ENCODE measurements around the gene BMPR1B.

DNA sequence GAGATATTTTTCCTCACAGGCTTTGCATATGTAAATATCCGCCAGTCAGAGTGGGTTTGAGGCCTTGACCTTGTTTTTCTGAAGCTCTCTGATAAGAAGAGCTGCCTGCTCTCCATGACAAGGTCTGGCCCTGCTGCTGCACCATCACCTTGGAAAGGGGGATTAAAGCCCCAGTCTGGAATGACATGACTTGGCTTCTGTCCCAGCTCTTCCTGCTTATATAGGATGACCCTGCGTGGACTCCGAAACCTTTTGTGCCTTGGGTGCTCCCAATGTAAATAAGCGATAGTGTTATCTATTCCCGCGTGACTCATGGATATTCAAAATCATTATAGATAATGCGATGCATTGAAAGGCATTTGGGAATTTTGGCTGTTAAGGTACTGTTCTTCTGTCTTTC lies 139.3 kb downstream of the BMPR1B start:
- TF ChIP-seq EZH2 (IDR thresholded peaks at IDR 0.05; ENCODE audit: low read depth, low read length, severe bottlenecking) (no peak), POLR2A (IDR thresholded peaks at IDR 0.05; ENCODE audit: control extremely low read depth in 1 of 2, low read depth in 2 of 2, low read length in 2 of 2) (no peak), RAD21 (IDR thresholded peaks at IDR 0.05 in 1 of 2, conservative IDR thresholded peaks at IDR 0.05 in 1 of 2; ENCODE audit: low read depth in 2 of 2, low read length in 2 of 2) (no peak), YY1 (IDR thresholded peaks at IDR 0.05; ENCODE audit: low read depth, low read length) (no peak)

Data from H1 (cell line).